ENCODE data around the gene VPS8.

The VPS8 gene

DNA sequence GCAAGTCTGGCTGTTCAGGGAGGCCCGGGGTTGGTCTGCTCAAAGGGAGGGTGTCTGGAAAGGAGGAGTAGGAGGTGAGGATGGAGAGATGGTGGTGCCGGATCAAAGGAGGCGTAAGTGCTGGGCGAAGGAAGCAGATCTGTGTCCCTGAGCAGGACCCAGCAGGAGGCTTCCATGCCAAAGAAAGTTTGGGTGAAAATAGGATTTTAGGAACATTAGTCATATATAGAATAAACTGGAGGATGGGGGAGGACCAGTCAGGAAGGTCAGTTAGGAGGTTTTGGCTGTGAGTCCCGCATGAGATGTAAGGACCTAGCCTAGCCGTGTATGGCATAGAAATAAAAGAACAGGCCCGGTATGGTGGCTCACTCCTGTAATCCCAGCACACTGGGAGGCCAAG, 28.6 kb upstream of the VPS8 start:
- no peak for DNase-seq

DNA sequence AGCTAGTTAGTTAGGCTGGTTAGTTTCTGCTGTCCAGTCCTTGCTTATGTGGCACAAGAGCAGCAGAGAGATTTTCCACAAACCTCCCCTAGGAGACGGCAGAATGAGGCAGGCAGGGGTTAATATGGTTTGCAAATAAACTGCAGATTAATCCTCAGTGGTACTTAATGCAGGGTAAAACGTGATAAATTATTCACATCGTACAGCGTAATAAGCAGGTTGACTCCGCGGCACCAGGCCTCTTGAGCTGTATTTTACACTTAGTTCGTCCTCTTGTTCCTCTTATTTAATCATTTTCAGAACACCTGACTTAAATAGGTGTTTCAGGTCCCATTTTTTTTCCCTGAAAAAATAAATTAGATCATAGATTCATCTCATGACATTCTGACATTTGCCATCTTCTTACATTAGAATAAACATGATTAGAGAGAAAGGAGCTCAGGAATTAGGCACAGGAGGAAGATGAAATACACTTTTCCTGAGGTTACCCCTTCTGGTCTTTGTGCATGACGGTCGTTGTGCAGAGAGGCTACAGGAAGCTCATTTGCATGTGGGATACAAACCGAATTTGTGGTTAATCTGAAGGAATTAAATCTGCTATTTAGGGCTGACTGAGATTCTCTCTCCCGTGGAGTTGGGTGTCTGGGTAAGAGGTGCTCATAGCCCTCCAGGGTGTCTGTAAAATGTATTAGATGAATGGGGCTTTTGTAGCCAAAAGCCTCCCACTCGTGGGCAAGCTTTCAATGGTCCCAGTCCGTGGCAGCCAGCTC, 27.1 kb upstream of the VPS8 start:
- DNase-seq: no peak

DNA sequence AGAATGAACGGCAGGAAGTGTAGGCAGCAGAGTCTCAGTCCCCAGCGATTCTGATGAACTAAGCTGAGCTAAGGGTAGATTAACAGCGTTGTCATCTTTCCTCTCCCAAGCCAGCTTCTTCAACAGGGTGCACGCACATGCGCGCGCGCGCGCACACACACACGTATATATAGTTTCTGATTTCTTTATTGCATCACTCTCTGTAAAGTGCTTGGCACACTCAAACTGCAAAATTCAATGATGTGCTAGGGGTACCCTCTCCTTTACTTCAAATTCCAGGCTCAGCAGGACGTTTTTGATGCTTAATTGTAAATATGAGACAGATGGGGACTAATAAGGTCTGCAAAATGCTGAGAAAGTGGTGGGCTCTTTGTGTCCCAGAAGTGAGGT, 26.1 kb upstream of the VPS8 start:
- no peak for DNase-seq

DNA sequence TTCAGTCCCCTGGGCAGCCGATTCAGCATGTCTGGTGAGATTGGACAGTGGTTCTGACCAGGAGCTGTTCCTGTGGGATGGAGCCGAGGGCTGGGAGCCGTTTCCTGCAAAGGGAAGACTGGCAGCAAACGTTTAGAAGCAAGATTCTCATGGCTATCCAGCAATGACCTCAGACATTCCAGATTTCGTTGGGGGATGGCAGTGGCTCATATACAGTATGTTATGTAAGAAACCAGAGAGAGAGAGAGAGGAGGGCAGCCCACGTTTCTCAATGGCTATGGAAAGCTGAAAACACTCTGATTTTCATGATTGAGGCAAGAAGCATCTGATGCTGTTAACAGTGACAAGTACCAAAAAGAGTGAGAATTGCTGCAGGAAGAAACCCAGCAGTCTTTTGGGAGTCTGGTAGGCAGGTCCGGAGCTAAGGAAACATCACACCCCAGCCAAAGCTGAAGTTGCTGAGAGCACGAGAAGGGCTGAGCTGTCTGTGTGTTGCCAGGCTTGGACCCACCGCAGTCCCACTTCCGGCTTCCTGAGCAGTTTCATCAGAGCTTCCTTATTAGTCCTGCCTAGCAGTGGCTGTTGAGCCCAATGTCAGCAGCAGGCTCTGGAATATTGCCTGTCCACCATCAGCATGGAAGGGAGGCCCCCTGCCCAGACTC, 25.6 kb upstream of the VPS8 start:
- DNase-seq: no peak

DNA sequence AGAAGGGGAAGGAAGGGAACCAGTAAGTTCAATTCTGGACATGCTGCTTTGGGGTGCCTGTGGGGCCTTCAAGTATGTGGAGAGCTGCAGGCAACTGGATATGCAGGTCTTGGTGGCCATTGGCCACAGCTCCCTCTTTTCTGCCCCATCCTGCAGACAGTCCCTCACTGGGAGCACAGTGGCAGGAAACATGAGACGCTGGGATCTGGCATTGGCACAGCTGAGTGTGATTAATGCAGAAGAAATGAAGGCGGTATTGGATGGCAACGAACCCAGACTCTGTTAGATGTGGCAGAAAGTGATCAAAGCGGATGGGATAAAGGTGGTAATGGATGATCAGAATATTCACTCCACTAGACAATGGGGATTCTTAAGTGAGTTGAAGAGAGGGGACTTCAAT, 23.2 kb upstream of the VPS8 start:
- no peak for DNase-seq

DNA sequence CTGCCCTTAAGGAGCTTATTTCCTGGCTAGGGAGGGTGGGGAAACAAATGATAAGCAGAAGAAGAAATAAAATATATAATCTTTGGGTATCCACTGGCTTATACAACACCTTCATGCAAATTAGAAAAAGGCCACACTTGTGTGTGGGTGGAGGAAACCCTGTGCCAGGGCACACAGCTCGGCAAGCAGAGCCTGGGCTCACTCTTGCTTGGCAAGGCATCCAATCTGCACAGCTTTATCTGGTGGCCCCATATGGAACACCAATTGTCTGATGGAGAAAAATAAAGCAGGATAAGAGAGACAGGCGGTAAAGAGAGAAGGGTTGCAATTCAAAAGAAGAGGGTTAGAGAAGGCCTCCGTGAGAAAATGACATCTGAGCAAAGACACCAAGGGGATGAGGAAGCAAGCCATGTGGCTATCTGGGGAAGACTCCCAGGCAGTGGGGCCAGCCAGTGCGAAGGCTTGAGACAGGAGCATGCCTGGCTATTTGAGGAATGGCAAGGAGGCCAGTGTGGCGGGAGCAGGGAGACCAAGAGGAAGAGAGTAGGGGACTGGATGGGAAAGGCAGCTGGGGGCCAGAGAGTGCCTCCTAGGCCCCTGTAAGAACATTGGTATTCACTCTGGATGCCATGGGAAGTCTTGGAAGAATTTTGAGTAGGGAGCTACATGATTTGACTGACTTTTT, 22.5 kb upstream of the VPS8 start:
- no peak for DNase-seq

DNA sequence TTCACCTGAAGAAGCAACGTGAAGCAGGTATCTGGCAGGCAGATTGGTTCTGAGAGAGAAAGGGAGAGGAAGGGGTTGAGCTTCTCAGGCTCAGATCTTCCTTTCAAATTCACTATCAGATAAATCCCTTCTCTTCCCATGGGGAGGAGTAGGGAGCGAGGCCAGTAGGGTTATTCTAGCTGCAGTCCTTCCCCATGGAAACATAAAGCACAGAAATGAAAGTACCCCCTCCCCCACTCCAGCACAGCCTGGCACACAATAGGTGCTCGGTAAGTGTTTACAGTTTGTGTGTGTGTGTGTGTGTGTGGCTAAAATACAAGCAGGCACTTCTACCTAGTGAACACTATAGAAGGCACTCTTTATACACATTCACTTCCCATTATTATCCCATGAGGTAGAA, 20.8 kb upstream of the VPS8 start:
- DNase-seq: no peak

DNA sequence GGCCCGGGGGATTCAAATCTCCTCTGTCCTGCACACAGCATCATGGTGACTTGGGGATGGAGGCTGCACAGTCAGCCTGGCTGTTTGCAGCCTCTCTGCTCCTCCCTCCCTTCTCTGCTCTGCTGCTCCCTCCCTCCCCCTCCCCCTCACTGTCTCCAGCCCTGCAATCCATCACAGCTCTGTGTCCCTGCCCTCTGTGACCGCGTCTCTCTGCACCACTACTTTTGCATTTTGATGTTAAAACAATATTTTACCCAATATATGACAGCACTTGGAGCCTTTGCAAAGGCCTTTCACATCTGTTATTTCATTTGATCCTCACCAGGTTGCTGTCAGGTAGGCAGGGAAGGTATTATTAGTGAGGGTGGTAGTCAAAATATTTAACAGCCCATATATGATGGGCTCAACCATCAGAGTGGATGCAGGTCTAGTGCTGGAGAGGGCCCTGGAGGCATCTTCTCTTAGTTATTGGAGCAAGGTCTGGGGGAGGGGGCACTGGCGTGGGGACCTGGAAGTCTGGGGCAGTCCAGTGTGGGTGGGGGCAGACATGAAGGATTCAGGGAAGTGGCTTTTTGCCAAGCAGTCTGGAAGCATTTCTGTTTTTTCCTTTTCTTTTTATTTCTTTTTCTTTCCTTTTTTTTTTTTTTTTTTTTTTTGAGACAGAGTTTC, 16.3 kb upstream of the VPS8 start:
- no peak for DNase-seq

DNA sequence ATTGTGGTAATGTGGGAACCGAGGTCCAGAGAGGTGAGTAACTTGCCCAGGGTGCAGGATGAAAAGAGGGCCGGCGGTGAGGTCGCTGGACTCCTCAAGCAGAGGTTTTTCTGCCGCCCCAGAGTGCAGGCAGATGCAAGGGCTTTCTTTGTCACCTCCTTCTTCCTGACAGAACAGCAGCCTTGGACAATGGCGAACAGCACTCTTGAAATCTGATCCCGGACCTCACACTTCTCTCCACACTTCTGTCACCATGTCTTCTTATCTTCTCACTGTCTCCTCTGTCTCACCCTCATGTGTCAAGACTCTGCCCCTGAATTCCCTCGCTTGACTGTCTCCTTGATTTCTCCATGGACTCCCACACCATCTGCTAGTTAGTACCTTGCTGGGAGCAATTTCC, 15.4 kb upstream of the VPS8 start:
- DNase-seq: no peak

DNA sequence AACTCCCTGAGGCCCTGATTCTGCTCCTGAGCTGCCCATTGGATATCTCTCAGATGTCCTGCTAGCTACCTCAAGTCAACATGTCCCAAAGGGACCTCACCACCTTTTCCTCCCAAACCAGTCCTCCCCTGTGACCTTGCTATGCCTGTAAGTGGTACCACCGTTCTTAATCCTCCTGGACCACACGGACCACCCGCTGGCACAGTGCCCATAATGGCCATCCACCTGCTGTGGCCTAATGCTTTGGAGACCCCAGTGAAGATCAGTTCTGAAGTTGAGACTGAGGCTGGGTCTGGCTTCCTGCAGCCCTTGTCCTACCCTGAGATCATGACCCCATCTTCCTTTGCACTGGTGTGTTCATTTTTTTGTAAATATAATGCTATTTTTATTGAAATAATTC, 15.0 kb upstream of the VPS8 start:
- DNase-seq: no peak

DNA sequence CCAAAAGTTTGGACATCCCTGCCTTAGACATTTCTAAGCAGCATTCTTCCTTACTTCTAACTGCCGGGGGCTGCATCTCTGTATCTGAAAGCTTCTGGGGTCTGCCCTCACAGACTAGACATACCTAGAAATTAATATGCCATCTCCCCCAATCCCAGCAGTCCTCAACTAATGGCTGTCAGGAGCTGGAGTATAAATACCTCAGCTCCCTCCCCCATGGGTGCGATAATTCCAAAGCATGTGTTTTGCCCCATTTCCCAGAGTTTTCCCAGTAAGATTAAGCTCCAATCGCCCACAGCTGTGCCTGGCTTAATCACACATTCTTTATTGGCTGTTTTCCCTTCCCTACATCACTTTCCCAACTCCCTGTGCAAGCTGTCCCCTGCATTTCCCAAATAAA, 13.8 kb upstream of the VPS8 start:
- no peak for DNase-seq

DNA sequence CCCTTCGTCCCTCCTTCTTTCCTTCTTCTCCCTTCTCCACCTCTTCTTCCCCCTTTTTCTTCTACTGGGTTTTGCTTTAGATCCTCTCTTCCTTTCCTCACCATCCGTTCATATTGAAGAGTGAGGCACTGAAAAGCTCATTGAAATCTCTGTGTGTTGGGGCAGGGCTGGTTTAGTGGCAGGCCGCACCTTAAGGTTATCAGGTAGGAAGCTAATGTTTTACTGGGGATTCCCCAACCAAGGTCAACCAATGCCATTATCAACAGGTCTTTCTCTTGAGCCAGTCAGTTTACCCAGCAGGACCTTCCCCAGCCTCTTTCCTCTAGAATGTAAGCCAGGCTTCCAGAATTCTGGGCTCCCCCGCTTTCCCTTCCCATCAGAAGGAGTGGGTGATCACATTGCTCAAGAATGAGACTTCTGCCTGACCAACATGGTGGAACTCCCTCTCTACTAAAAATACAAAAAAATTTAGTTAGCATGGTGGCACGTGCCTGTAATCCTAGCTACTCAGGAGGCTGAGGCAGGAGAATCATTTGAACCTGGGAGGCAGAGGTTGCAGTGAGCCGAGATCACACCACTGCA, 11.5 kb upstream of the VPS8 start:
- no peak for DNase-seq

DNA sequence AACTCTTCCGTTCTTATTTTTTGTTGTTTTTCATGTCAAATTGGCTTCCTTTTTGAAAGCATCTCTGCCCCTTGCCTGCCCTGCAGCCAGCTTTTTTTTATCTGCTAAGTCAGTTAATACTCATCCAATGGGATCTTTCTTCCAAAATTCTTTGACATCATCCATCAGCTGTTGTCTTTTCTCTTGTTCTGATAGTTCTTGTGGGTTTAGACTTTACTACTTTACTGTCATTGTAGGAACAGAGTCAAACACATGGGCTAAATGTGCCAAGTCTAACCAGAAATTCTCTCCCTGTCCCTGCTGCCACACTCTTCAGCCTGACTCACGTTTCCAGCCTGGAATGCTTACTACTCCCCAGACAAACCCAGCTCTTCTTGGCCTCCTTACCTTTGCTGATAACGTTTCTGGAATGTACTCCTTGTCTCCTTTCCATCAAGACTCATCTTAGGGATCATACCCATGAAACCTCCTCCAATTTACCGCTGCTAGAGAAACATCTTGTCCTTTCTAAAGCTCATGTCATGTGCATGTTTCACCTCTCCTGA, 10.7 kb upstream of the VPS8 start:
- DNase-seq: no peak

DNA sequence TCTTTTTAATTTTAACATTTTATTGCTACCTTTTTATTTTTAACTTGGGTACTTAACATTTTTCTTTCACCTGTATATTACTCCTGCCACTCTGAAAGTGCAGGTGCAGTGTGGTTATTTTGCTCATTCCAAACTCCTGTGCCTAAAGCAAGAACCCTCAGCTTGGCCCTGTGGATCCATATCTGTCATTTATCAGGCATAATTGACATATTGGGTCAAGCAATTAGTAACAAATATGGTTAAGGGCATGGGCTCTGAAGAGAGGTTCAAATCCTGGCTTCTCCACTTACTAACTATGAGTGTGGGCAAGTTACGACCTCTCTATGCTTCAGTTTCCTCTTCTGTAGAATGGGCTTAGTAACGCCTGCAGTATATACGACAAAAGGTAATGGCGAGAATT, 9.8 kb upstream of the VPS8 start:
- DNase-seq: no peak

DNA sequence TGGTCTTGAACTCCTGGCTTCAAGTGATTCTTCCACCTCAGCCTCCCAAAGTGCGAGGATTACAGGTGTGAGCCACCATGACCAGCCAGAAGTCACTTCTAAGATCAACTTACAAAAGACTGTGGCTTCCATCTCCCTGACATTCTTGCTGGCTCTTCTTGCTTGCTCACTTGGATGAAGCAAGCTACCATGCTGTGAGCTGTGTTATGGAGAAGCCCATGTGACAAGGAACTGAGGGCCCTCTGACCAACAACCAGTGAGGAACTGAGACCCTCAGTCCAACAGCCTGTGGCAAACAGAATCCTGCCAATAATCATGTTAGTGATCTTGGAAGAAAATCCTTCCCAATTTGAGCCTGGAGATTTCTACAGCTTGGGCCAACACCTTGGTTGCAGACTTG, 7.2 kb upstream of the VPS8 start:
- no peak for DNase-seq

DNA sequence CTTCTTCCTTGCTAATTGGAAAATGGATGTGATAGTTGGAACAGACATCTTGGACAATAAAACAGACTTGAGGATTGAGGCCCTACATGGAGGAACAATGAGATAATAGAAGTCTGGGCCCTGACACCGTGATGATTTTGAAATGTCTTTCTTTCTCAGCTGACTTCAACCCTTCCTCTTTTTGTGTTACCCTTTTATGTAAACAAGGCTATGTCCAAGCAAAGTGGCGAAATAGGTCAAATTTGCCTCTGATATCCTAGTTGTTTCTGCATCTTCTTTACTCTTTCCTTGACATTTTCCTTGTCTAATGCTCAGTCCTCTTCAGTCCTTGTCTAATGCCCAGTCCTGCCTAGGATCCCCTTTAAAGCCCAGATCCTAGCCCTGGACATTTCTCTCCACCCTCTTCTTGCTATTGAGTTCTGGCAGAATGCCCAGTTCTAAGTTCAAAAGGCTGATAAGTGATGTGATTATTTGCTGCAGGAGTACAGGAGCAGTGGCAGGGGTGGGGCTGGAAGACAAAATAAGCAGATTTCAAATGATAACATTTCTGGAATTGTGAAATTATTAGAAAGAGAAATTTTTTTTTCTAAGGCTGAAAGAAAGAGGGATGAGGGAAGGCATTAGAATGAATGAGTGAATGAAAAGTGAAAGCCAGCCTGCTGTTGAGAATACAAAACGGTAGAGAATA, 6.5 kb upstream of the VPS8 start:
- DNase-seq: no peak

DNA sequence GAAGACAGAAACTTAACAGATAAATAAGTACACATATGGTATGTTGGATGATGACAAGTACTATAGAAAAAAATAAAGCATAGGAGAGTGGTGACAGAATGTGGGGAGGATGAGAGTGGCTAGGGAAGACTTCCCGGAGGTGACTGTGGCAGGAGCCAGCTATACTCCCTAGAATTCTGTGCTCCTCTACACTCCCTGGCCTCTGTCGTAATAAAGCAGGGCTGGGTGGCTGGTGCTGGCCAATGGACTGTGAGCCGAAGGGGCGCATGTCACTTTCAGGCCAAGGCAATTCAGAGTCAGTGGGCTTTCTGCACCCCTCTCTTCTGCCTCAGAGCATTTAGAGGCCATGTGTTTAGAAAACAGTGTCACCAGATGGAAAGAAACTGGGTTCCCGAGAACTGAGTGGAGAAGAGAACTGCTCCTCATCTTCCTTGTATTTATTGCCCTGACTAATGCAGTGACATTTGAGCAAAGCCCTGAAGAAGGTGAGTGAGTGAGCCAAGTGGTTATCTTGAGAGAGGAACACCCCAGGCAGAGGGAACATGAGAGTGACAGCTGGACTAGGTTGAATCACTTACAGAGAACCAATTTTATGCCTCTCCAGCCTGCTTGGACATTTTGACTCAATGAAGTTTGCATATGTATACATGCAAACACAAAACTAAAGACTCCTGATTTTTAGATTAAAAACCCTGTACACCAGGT, 5.2 kb upstream of the VPS8 start:
- no peak for DNase-seq

DNA sequence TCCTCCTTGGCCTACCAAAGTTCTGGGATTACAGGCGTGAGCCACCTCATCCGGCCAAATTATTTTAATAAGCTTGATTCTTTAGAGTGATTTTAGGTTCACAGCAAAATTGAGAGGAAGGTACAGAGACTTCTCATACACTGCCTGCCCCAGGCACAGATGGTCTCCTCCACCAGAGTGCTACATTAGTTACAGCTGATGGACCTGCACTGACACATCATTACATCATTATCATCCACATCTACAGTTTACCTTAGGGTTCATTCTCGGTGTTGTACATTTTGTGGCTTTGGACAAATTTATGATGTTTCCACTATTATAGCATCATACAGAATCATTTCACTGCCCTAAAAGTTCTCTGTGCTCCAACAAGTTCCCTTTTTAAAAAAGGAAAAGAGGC, 4.4 kb upstream of the VPS8 start:
- DNase-seq: no peak

DNA sequence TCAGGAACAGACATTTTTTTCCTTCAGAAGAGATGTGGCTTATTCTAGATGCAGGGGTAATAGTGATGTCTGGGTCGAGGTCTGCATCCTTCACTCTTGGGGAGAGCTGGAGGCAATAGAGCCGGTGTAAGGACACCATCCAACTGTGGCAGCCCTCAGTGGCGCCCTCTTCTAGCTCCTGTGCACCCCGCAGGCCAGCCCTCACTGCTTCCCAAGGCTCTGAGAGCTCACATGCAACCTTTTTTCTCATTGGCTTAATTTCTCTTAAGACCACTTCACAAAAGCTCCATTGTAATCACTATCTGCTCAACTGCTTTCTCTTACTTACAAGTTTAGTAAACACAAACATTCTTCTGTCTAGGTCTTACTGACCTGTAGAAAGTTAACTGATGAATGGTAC, 3.9 kb upstream of the VPS8 start:
- DNase-seq: peak; percentile 15

DNA sequence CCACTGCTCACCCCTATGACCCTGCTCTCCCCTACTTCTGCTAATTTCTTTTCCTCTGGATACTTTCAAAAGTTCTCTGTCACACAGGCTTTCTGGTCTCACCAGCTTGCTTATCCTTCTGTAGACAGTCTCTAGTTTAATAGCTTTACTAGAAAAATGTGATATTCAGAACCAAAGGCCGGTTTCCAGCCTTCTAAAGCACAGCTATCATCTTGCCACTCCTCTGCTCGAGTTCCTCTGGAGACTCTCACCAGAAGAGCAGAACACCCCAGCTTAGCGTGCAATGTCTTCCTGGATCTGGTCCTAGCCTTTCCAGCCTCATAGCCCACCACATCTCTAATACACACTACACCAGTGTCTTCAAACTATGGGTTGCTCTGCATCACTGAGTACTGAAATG, 1.8 kb upstream of the VPS8 start:
- DNase-seq: no peak

DNA sequence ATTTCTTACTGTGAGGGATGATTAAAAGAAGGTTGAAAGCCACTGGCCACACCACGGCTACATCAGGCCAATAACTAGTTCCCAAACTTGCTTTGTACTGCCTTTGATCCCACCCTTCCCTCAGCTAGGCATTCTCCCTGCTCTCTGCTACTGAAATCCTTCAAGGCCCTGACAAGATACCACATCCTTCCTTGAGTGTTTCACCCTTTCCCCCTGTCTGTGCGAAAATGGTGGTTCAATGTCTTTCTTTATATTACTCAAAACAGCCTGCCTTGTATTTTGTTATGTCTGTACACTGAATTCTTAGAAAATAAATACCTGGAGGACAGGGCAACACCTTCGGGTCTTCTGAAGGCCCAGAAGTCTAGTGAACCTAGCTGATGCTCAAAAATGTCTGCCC, 932 bp upstream of the VPS8 start:
- no peak for DNase-seq

DNA sequence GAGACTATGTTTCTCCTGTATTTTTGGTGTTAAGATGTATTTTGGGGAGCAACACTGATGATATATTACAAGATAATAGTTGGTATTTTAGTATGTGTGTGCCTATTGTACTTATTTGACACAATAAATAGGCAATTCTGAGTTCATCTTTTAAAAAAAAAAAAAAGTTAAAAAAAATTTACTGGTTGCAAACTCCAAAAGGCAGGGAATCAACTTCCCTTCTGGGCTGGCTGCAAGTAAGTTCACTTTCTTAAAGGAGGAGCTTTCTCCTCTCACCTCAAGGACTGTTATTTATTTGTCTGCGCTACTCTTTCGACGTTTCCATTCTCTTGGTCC, 335 bp upstream of the VPS8 start:
- no peak for DNase-seq
